ENCODE data around the gene VAPB. TPM values are rescaled to one million over a fixed set of nuclear protein-coding genes. Genes with fewer than 3 reads are reported as not detected.

VAPB gene
- total RNA-seq, 1 experiment from 2014 or later = 46.6 TPM

- CTCF ChIA-PET = interaction anchor here (1.0 to 1.1 kb wide), 2 partner anchors 88 to 180 kb away, joined by 5 read pairs; partner anchors contain the start of gene STX16
- ATAC-seq (no peak), DNase-seq (ENCODE audit: low spot score) (no peak)
- POLR2A ChIA-PET = no interaction called here
- no peak overlapping the region for H3K4me3 Mint-ChIP-seq
- H3K9me3 Mint-ChIP-seq = no peaks in the 10 kb centered on the region
- TF ChIP-seq SMAD4 (CRISPR knock-in tag; IDR thresholded peaks at IDR 0.05) = no peak
- TF ChIP-seq, protein P1, sequence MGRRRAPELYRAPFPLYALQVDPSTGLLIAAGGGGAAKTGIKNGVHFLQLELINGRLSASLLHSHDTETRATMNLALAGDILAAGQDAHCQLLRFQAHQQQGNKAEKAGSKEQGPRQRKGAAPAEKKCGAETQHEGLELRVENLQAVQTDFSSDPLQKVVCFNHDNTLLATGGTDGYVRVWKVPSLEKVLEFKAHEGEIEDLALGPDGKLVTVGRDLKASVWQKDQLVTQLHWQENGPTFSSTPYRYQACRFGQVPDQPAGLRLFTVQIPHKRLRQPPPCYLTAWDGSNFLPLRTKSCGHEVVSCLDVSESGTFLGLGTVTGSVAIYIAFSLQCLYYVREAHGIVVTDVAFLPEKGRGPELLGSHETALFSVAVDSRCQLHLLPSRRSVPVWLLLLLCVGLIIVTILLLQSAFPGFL (CRISPR knock-in tag; IDR thresholded peaks at IDR 0.05; ENCODE audit: borderline replicate concordance) = no peak
- no peak for TF ChIP-seq NFE2L1 (CRISPR knock-in tag; IDR thresholded peaks at IDR 0.05)
- TF ChIP-seq NR3C1 (CRISPR knock-in tag; conservative IDR thresholded peaks at IDR 0.05; ENCODE audit: low read depth) = no peak
- TF ChIP-seq EMX1 (CRISPR knock-in tag; IDR thresholded peaks at IDR 0.05) = no peak
- no peak for TF ChIP-seq ZBTB21 (CRISPR knock-in tag; IDR thresholded peaks at IDR 0.05; ENCODE audit: borderline replicate concordance)
- no peak for TF ChIP-seq ATF1 (CRISPR knock-in tag; IDR thresholded peaks at IDR 0.05)
- TF ChIP-seq ZNF416 (CRISPR knock-in tag; IDR thresholded peaks at IDR 0.05) = no peak
- TF ChIP-seq, protein P2, sequence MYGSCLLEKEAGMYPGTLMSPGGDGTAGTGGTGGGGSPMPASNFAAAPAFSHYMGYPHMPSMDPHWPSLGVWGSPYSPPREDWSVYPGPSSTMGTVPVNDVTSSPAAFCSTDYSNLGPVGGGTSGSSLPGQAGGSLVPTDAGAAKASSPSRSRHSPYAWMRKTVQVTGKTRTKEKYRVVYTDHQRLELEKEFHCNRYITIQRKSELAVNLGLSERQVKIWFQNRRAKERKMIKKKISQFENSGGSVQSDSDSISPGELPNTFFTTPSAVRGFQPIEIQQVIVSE (CRISPR knock-in tag; IDR thresholded peaks at IDR 0.05; ENCODE audit: borderline replicate concordance) = no peak
- TF ChIP-seq, protein P3, sequence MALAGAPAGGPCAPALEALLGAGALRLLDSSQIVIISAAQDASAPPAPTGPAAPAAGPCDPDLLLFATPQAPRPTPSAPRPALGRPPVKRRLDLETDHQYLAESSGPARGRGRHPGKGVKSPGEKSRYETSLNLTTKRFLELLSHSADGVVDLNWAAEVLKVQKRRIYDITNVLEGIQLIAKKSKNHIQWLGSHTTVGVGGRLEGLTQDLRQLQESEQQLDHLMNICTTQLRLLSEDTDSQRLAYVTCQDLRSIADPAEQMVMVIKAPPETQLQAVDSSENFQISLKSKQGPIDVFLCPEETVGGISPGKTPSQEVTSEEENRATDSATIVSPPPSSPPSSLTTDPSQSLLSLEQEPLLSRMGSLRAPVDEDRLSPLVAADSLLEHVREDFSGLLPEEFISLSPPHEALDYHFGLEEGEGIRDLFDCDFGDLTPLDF (CRISPR knock-in tag; IDR thresholded peaks at IDR 0.05) = no peak
- TF ChIP-seq CREB1 (CRISPR knock-in tag; IDR thresholded peaks at IDR 0.05) = no peak
- H3K4me1 Mint-ChIP-seq = 0 out of 2 replicates have a peak, but pooled peaks cover 4% of the 10 kb centered on the region
- no peaks in the 10 kb centered on the region for H3K36me3 Mint-ChIP-seq
- H3K27ac Mint-ChIP-seq = no peak overlapping the region
- no peaks in the 10 kb centered on the region for H3K27me3 Mint-ChIP-seq (ENCODE audit: low read depth)
Observed at GRCh38 chr20:58470336-58471192, 81.5 kb downstream of the VAPB start.

GRCh38 chr20:58471193-58472164 is 82.5 kb downstream of the VAPB start:
- Mint-ChIP-seq H3K4me1 (0 out of 2 replicates have a peak, but pooled peaks cover 4% of the 10 kb centered on the region), H3K9me3 (peaks cover 2% of the 10 kb centered on the region), H3K36me3 (no peaks in the 10 kb centered on the region), H3K4me3 (no peak overlapping the region), H3K27me3 (ENCODE audit: low read depth) (no peaks in the 10 kb centered on the region), H3K27ac (no peak overlapping the region)
- ATAC-seq = no peak; the same call in 1 of the 2 replicates
- ChIA-PET CTCF (interaction anchor here (0.7 to 1.0 kb wide), 5 partner anchors 10 to 220 kb away, joined by 3 to 5 read pairs (median 3); partner anchors contain the start of gene STX16), POLR2A (interaction anchor here (0.6 kb wide), 1 partner anchor 147 kb away, joined by 6 read pairs; no protein-coding TSS in a partner anchor)
- no peak for DNase-seq (ENCODE audit: low spot score)
- TF ChIP-seq, protein P4, sequence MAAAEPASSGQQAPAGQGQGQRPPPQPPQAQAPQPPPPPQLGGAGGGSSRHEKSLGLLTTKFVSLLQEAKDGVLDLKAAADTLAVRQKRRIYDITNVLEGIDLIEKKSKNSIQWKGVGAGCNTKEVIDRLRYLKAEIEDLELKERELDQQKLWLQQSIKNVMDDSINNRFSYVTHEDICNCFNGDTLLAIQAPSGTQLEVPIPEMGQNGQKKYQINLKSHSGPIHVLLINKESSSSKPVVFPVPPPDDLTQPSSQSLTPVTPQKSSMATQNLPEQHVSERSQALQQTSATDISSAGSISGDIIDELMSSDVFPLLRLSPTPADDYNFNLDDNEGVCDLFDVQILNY (CRISPR knock-in tag; IDR thresholded peaks at IDR 0.05) = no peak
- no peak for TF ChIP-seq GRHL2 (CRISPR knock-in tag; IDR thresholded peaks at IDR 0.05; ENCODE audit: insufficient replicate concordance, severe bottlenecking)
- TF ChIP-seq ZNF671 (CRISPR knock-in tag; IDR thresholded peaks at IDR 0.05) = no peak
- TF ChIP-seq, protein P5, sequence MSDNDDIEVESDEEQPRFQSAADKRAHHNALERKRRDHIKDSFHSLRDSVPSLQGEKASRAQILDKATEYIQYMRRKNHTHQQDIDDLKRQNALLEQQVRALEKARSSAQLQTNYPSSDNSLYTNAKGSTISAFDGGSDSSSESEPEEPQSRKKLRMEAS (CRISPR knock-in tag; IDR thresholded peaks at IDR 0.05) = 0 out of 2 replicates have a peak, but pooled peaks have one; percentile 61
- TF ChIP-seq FOXJ3 (CRISPR knock-in tag; IDR thresholded peaks at IDR 0.05; ENCODE audit: borderline replicate concordance) = no peak
- TF ChIP-seq, protein P6, sequence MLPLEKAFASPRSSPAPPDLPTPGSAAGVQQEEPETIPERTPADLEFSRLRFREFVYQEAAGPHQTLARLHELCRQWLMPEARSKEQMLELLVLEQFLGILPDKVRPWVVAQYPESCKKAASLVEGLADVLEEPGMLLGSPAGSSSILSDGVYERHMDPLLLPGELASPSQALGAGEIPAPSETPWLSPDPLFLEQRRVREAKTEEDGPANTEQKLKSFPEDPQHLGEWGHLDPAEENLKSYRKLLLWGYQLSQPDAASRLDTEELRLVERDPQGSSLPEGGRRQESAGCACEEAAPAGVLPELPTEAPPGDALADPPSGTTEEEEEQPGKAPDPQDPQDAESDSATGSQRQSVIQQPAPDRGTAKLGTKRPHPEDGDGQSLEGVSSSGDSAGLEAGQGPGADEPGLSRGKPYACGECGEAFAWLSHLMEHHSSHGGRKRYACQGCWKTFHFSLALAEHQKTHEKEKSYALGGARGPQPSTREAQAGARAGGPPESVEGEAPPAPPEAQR (CRISPR knock-in tag; IDR thresholded peaks at IDR 0.05) = no peak
- TF ChIP-seq, protein P7, sequence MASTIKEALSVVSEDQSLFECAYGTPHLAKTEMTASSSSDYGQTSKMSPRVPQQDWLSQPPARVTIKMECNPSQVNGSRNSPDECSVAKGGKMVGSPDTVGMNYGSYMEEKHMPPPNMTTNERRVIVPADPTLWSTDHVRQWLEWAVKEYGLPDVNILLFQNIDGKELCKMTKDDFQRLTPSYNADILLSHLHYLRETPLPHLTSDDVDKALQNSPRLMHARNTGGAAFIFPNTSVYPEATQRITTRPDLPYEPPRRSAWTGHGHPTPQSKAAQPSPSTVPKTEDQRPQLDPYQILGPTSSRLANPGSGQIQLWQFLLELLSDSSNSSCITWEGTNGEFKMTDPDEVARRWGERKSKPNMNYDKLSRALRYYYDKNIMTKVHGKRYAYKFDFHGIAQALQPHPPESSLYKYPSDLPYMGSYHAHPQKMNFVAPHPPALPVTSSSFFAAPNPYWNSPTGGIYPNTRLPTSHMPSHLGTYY (CRISPR knock-in tag; IDR thresholded peaks at IDR 0.05) = no peak
- TF ChIP-seq KAT7 (CRISPR knock-in tag; IDR thresholded peaks at IDR 0.05; ENCODE audit: borderline replicate concordance) = no peak

Data from WTC11 (cell line).